OCI-LY1 (cell line): ENCODE results near the gene UBAC1.
"Not testable (repeated sequence)": the region's sequence is repeated elsewhere in the genome, so short reads cannot be mapped to it uniquely, and the experiment has no call there.

Experiments
- H2AFZ ChIP-seq: fragments of 200-600 bp; sonication (generic), shearing (Covaris generic); 2 replicates; pipeline ENCODE4 v1.6.0; 2014; ENCODE audit warnings: antibody characterized with exemption, mild to moderate bottlenecking, low read length
- H3F3A ChIP-seq: fragments of 200-600 bp; sonication (generic), shearing (Covaris generic); 2 replicates; pipeline ENCODE4 v1.6.0; 2014; ENCODE audit warnings: mild to moderate bottlenecking, antibody characterized with exemption, low read length, moderate library complexity; ENCODE audit not compliant: insufficient read depth
- H3K27ac ChIP-seq: fragments of 200-600 bp; sonication (generic); 2 replicates; pipeline ENCODE4 v1.5.1; 2014; ENCODE audit warnings: low read length, mixed run types, mild to moderate bottlenecking, low read depth; ENCODE audit not compliant: poor library complexity, severe bottlenecking
- H3K27me3 ChIP-seq: fragments of 200-600 bp; sonication (generic); 2 replicates; pipeline ENCODE4 v1.6.0; 2014; ENCODE audit warnings: antibody characterized with exemption, mild to moderate bottlenecking, low read length, moderate library complexity; ENCODE audit not compliant: insufficient read depth
- H3K36me3 ChIP-seq: fragments of 200-600 bp; sonication (generic); 2 replicates; pipeline ENCODE4 v1.6.1; 2014; ENCODE audit warnings: mild to moderate bottlenecking, antibody characterized with exemption, low read length, moderate library complexity, mixed read lengths; ENCODE audit not compliant: insufficient read depth
- H3K4me1 ChIP-seq: fragments of 200-600 bp; sonication (generic); 2 replicates; pipeline ENCODE4 v1.5.1; 2014; ENCODE audit warnings: mild to moderate bottlenecking, low read length, moderate library complexity; ENCODE audit not compliant: insufficient read depth, severe bottlenecking
- H3K4me2 ChIP-seq: fragments of 200-600 bp; sonication (generic), shearing (Covaris generic); 2 replicates; pipeline ENCODE4 v1.6.1; 2014; ENCODE audit warnings: low read length
- H3K4me3 ChIP-seq: fragments of 200-600 bp; sonication (generic); 2 replicates; pipeline ENCODE4 v1.5.1; 2014; ENCODE audit warnings: low read length, low read depth, mild to moderate bottlenecking, mixed read lengths; ENCODE audit not compliant: poor library complexity, severe bottlenecking
- H3K79me2 ChIP-seq: fragments of 200-600 bp; shearing (Covaris generic); 2 replicates; pipeline ENCODE4 v1.6.1; 2016; ENCODE audit warnings: mixed run types, low read length, mixed read lengths; ENCODE audit not compliant: insufficient read depth
- H3K9ac ChIP-seq: fragments of 200-600 bp; sonication (generic), shearing (Covaris generic); 2 replicates; pipeline ENCODE4 v1.6.1; 2014; ENCODE audit warnings: mild to moderate bottlenecking, low read length, mixed read lengths
- H3K9me2 ChIP-seq: fragments of 200-600 bp; sonication (generic), shearing (Covaris generic); 2 replicates; pipeline ENCODE4 v1.6.1; 2014; ENCODE audit warnings: low read depth, mild to moderate bottlenecking, low read length, mixed read lengths
- H3K9me3 ChIP-seq: fragments of 200-600 bp; shearing (Covaris generic); 2 replicates; pipeline ENCODE4 v1.6.1; 2014; ENCODE audit warnings: low read length, mixed read lengths
- H4K20me1 ChIP-seq: fragments of 200-600 bp; sonication (generic), shearing (Covaris generic); 2 replicates; pipeline ENCODE4 v1.6.0; 2016; ENCODE audit warnings: mild to moderate bottlenecking, low read length; ENCODE audit not compliant: insufficient read depth
- CTCF ChIP-seq: fragments of 200-600 bp; sonication (generic), shearing (Covaris generic); IDR thresholded peaks from 2 replicates; pipeline ENCODE4 v1.5.1; 2017; ENCODE audit warnings: mild to moderate bottlenecking, antibody characterized with exemption, low read length, moderate library complexity, mixed read lengths
- EZH2 ChIP-seq: fragments of 200-600 bp; sonication (generic), shearing (Covaris generic); IDR thresholded peaks from 2 replicates; pipeline ENCODE4 v1.8.0; 2017; ENCODE audit warnings: borderline replicate concordance, mixed run types, mild to moderate bottlenecking, antibody characterized with exemption, low read length, moderate library complexity, mixed read lengths

UBAC1 gene

DNA sequence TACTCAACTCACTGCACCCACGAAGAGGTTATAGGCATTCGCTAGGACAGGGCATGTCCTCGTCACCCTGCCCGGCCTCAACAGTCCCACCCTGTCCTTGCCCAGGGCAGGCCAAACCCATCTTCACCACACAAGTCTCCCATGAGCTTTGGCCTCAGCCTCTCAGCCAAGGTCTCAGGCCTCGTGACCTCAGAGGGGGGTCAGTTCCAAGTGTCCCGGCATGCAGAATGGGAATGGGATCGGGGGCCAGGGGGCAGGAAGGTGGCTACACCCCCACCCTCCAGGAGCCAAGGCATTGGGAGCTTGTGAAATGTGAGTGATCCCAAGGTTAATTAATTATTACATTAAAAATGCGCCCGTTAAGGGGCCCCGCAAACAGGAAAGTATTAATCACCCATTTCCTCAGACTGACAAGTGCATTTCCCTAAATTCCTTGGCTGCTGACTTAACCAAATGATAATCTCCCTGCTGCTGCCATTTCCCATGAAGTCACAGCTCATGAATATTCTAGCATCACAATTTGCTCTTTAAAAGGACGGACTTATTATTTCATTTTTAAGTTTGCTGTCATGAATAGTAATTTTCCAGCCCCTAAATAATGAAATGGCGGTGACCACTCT is 8.0 kb upstream of the UBAC1 start:
- H3K27me3 ChIP-seq: no peaks in the 10 kb centered on the region
- H3K79me2 ChIP-seq: no peaks in the 10 kb centered on the region
- no peak overlapping the region for H3K9ac ChIP-seq
- H3K9me3 ChIP-seq: no peaks in the 10 kb centered on the region
- H2AFZ ChIP-seq: no peak overlapping the region
- no peak overlapping the region for H3K4me3 ChIP-seq
- no peak for TF ChIP-seq EZH2
- no peak for TF ChIP-seq CTCF
- H3K36me3 ChIP-seq: no peaks in the 10 kb centered on the region
- H3K4me2 ChIP-seq: no peak overlapping the region
- H3K9me2 ChIP-seq: no peaks in the 10 kb centered on the region
- H3K4me1 ChIP-seq: no peaks in the 10 kb centered on the region
- H4K20me1 ChIP-seq: no peaks in the 10 kb centered on the region
- H3K27ac ChIP-seq: no peak overlapping the region
- no peaks in the 10 kb centered on the region for H3F3A ChIP-seq

DNA sequence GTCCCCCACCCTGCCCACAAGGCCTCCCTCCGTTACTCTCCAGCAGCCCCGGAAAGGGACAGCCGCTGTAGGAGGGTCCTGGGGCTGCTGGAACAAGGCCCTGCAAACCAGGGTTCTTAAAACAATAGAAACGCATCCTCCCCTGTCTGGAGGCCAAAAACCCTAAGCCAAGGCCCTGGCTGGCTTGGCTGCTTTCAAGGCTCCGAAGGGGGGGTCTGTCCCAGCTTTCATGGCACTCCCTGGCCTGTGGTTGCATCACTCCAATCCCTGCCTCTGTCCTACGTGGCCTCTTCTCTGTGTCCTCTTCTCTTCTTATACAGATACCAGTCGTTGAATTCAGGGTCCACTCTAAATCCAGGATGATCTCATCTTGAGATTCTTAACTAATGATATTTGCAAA is 7.4 kb upstream of the UBAC1 start:
- no peak overlapping the region for H3K27ac ChIP-seq
- no peaks in the 10 kb centered on the region for H3K9me3 ChIP-seq
- H3F3A ChIP-seq: no peaks in the 10 kb centered on the region
- no peaks in the 10 kb centered on the region for H3K79me2 ChIP-seq
- no peak overlapping the region for H3K4me2 ChIP-seq
- no peaks in the 10 kb centered on the region for H3K4me1 ChIP-seq
- H3K36me3 ChIP-seq: no peaks in the 10 kb centered on the region
- TF ChIP-seq EZH2: no peak
- TF ChIP-seq CTCF: no peak
- no peaks in the 10 kb centered on the region for H3K9me2 ChIP-seq
- H3K27me3 ChIP-seq: no peaks in the 10 kb centered on the region
- no peak overlapping the region for H3K9ac ChIP-seq
- H2AFZ ChIP-seq: no peak overlapping the region
- H4K20me1 ChIP-seq: no peaks in the 10 kb centered on the region
- H3K4me3 ChIP-seq: no peak overlapping the region

DNA sequence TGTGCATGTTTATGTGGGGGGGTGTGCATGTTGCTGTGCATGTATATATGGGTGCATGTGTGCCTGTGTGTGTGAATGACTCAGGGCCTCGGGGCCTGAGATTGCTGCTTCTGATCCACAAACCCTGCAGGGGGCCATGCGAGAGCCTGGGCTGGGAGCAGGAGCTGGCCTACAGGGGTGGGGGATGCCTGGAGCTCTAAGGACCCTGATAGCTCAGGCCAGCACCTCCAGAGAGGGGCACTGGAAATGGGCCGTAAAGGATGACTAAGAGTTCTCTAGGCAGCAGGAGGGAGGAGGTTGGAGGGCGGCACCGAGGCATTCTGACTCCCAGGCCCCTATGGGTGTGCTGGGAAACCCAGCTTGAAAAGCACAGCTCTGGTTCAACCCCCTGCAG is 6.9 kb upstream of the UBAC1 start:
- Histone ChIP-seq H3K36me3 (no peaks in the 10 kb centered on the region), H4K20me1 (no peaks in the 10 kb centered on the region), H3K27ac (no peak overlapping the region), H3F3A (no peaks in the 10 kb centered on the region), H3K9me3 (no peaks in the 10 kb centered on the region), H3K9me2 (no peaks in the 10 kb centered on the region), H3K9ac (no peak overlapping the region), H3K79me2 (no peaks in the 10 kb centered on the region), H3K4me1 (no peaks in the 10 kb centered on the region), H3K4me3 (no peak overlapping the region), H3K4me2 (no peak overlapping the region), H2AFZ (no peak overlapping the region), H3K27me3 (no peaks in the 10 kb centered on the region)
- no peak for TF ChIP-seq CTCF
- no peak for TF ChIP-seq EZH2

- H3K4me1 ChIP-seq, H3K79me2 ChIP-seq, H3K36me3 ChIP-seq, H3F3A ChIP-seq, H3K4me3 ChIP-seq, H3K9me2 ChIP-seq, H3K27me3 ChIP-seq, H3K27ac ChIP-seq, H2AFZ ChIP-seq, H3K9me3 ChIP-seq, H4K20me1 ChIP-seq, H3K4me2 ChIP-seq, H3K9ac ChIP-seq: not testable (repeated sequence)
Observed at GRCh38 chr9:135966916-135967260, 5.7 kb upstream of the UBAC1 start.
